Stimulated activated CD4-positive, alpha-beta T cell treated with anti-CD3 and anti-CD28 coated beads, Interleukin-4, amount 100 ng/mL, for 24 hours (primary cell): Measurements from ENCODE around the gene COL23A1.

ENCODE experiments used
- DNase-seq: peaks from one replicate; pipeline ENCODE4 v3.0.0-alpha.2; 2020

The COL23A1 gene

GRCh38 chr5:178213003-178213461, 377.2 kb downstream of the COL23A1 start:
- DNase-seq, result no peak

- DNase-seq, result no peak
These were observed 377.8 kb downstream of the COL23A1 start for GRCh38 chr5:178212241-178213002.

DNA sequence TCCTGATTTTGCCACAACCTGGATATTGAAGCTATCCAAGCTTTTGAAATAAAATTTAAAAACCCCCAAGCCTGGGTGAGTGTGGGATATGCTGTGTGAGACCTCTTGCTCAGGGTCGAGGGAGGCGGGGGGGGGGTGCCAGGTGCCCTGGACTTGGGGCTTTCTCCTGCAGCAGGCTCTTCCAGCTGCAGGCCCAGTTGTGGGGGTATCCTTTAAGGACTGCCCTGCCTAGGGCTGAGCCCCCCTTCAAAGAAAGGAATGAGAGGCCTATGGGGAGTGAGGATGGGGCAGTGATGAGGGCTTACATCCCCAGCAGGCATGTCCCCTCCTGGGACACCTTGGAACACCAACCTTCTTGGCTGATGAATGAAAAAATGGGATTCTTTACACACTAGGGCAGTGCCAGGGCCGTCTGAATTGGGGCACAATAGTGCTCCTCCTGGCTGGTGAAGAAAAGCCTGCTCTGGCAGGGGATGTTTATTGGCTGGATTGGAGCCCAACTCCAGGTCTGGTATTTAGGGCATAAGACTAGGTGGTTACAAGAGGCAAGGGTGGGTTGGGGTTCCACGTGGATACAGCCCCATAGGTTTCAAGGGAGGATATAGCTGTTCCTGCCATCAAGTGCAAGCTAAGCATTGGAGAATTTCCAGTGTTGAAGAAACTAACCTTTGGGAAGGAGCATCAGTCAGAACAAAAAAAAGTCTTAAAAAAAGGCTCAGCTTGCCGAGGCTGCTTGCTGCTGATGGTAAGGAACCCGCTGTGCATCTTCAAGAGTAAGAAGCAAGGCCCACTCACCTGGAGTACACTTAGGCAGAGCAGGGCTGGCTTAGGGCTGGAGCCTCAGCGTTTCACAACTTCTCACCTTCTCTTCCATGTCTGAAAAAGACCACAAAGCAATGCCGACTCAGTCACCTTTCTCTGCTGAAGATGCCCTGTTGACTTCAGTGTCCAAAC, 378.8 kb downstream of the COL23A1 start:
- DNase-seq, result no peak

- no peak for DNase-seq
These were observed 379.5 kb downstream of the COL23A1 start for GRCh38 chr5:178210686-178211085.

DNA sequence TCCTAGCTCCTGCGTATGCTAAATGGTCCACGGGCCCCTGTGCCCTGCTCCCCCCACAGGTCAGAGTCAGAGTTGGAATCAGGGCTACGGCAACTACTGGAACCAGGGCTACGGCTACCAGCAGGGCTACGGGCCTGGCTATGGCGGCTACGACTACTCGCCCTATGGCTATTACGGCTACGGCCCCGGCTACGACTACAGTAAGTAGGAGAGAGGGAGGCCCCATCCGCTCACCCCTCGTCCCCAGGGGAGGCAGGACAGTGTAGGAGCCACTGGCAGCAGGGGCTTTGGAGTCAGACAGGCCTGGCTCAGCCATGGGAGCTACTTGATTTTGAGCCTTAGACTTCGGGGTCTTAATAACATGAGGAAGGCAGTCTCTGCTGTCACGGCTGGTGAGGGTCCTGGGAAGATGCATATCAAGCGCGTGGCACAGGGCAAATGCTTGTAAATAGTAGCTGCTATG, 380.1 kb downstream of the COL23A1 start:
- DNase-seq, result no peak

DNA sequence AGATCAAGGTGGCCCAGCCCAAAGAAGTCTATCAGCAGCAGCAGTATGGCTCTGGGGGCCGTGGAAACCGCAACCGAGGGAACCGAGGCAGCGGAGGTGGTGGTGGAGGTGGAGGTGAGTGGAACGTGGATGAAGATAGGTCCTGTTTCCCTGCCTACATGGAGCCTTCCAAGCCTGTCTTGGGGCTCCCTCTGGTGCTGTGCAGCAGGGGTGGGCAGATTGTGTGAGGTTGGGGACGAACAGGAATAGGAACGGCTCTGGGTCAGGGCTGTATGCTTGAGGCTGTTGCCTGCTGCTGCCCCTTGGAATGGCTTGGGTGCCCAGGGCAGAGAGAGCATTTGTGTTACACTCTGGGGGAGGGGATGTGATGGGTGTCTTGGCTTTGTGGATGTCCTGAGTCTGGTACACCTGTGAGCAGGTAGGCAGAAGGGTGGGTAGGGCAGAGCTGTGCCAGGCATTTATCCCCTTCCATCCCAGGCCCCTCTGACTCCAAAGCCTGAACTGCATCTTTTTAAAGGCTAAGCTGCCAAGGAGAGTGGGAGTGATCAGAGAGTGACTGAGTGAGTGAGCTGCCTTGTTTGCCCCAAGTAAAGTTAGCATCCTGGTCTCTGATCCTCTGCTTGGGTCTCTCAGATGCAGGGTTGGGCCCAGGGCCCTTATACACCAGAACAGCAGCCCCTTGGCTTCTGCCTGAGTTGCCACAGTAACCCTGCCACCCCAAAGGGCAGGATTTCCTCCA, 380.7 kb downstream of the COL23A1 start:
- DNase-seq, result no peak

DNA sequence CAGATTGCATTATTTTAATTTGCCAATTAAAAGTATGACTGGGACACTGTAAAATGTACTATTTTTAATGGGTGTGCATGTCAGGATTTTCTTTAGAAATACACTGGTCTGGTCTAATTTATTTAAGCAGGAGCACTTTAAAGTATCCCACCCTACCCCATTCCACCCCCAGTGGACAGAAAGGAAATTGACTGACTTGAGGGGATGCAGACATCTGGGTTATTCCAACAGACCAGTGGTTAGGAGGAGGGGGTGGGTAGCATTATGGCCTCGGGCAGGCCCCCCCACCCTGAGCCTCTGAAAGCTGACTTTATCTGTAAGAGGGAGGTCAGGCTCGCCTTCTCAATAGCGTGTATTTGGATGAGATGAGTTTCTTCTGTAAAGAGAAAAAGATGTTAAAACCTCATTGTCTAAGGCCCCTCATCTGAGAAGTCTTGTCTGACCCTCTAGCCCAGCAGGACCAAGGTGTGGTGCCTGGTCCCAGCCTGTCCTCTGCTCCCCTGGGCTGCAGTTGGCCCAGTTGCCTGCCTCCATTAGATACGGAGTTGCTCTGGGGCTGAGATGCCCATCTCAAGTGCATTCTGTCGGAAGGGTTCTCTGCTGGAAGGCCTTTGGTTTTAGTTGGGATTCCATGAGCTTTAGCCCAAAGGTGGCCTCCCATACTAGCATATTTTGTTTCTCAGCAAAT, 381.5 kb downstream of the COL23A1 start:
- no peak for DNase-seq

DNA sequence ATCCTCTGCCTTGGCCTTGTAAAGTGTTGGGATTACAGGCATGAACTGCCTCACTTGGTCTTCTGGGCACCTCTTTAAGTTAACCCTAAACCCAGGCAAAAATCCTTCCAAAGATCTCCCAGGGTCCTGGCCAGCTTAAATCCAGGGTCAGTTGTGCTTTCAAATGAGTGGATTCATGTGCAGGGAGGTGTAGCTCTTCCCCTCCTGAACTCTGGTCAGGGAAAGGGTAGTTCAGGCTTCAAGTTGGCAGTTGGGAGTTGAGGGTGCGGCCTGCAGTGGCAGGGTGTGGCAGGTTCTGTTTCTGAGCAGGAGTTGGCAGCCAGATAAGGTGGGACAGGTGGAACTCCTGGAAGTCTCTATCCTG, 382.3 kb downstream of the COL23A1 start:
- no peak for DNase-seq

DNA sequence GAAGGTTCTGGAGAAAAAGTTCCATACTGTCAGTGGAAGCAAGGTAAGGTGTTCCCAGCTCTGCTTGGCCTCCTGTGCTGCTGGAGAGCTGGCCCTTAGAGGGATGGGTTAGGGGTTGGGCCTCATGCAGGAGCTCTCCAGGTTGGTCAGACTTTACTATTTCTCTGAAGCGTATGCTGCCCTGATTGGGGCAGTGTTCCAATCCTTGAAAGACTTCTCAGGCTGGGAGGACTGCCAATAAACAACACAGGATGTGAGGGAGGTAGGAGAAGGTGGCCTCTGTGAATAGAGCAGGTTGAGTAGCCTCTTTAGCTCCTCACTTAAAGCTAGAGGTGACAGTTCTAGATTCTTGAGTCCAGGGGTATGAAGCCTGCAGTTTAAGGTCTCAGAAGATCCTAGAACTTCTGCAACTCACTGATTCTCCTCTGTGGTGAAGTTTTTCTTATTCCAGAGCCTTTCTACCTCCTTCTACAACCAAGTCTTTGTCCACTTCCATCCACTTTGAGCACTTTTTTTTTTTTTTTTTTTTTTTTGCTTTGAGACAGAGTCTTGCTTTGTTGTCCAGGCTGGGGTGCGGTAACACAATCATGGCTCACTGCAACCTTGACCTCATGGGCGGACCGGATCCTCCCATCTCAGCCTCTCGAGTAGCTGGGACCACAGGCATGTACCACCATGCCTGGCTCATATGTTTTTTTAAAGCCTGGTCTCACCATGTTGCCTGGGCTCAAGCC, 382.8 kb downstream of the COL23A1 start:
- no peak for DNase-seq

DNA sequence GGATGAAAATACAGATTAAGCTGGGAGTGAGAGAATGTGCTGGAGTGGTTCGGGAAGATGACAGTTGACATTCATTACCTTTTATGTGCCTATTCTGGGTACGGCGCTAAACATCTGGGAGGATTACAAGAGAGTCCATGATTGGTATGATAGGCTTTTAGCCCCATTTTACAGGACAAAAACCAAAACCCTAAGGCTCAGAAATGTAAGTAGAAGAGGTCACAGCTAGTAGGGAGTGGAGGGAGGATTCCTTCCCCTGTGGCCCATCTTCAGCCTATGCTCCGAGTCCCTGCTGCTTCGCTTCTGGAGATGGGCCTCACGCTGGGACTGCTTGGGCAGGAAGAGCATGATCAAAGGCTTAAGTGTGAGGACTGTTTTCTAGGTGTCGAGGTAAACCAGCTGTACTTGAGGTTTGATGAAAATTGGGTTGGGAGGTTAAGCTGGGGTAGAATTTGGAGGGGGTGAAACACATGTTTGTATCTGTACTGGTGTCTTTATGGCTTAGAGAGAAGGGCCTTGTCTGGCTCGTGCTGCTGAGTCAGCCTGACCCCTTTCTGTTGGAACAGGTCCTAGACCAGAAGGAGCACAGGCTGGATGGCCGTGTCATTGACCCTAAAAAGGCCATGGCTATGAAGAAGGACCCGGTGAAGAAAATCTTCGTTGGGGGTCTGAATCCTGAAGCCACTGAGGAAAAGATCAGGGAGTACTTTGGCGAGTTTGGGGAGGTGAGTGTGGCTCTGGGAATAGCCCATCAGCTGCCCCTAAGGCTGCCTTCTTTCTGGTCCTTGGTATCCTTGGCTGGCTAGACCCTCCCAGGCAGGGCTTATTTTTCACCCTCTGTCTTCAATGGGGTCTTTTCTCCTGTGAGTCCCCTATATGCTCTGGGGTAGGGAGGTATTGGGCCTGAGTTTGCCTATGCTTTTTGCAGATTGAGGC, 383.8 kb downstream of the COL23A1 start:
- no peak for DNase-seq

DNA sequence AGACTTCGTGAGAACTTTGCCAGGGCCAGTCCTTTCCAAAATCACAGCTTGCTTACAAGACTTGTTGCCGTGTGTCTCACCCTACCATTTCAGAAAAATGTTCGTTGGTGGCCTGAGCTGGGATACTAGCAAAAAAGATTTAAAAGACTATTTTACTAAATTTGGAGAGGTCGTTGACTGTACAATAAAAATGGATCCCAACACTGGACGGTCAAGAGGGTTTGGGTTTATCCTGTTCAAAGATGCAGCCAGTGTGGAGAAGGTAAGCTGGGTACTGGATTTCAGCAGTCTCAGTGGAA, 384.5 kb downstream of the COL23A1 start:
- DNase-seq, result no peak

DNA sequence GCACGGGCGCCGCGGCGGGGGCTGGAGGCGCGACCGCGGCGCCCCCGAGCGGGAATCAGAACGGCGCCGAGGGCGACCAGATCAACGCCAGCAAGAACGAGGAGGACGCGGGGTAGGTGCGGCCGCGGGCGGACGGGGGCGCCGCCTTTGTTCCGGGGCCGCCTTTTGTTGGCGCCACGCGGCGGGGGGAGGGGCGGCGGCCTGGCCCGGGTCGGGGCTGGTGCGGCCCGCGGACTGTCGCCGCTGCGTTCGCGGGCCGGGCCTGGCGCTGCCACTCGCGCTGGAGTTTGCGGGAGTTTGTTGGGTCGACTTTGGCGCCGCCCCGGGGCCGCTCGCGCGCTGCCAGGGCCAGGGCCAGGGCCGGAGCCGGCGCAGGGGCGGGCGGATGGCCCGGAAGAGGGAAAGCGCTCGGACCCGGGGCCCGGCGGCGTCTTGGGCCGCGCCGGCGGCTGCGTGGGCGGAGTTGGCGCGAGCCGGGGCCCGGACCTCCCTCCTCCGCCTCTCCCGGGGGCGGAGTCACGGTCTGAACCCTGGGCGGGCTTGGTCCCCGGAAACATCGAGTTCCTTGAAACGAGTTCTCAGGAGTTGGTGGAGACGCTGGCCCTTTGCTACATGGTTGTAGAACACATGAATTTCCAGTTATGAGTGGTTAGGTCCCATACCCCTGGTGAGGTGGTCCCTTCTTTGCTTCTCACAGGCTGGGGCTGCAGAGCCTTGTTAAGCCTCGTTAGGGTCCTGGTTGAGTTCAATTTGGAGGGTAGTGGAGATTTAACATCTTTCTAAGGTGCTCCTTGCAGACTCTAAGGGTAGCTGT, 385.1 kb downstream of the COL23A1 start:
- peak; percentile 73 for DNase-seq

DNA sequence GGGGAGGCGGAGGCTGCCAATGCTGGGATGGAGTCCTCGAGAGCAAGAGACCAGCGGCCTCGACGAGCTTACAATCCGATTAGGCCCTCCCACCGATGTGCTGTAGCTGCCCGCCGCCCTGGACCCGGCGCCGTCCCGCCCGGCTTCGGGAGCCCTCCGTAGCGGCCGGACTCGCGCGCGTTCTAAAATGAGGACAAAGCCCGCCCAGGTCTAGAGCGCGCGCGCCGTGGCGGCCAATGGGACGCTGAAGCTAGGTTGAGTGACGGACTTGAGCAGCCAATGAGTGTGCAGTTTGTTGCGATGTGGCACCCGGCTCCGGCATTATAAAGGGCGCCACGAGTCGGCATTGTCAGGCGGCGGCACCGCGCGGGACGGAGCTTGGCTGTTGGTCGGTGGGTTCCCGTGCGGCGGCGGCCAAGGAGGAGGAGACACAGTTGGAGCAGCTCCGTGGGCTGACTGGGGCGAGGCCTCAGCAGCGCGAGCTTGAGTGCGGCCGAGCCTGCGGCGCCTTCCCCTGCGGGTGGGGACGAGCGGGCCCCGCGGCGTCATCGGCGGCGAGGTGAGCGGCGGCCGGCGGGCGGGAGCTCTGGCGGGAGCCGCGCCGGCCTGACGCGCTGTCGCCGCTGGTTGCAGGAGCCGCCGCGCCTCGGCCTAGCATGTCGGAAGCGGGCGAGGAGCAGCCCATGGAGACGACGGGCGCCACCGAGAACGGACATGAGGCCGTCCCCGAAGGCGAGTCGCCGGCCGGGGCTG, 385.8 kb downstream of the COL23A1 start, which contains the start of gene HNRNPAB:
HNRNPAB (plus strand) TSS at position 352 of the 753 bp plus-strand sequence; CDS start at position 657, 305 bp downstream.
- DNase-seq, result peak; percentile 97

DNA sequence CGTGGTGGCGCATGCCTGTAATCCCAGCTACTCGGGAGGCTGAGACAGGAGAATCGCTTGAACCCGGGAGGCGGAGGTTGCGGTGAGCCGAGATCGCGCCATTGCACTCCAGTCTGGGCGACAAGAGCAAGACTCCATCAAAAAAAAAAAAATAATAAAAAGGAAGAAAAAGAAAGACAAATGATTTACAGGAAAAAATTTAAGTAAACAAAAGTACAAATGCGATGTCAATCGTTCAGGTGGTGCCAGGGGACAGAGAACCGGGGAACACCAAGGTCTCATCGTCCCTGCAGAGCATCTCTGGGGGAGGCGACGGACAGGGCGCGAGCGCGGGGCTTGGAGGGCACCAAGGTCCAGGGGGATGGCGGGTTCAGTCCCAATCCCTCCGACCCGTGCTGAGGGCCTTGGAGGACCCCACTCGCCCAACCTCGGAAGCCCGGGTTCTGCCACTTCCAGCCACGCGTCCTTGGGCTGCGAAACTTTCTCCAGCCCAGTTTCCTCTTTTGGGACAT, 386.5 kb downstream of the COL23A1 start:
- no peak for DNase-seq

- DNase-seq, result no peak
These were observed 387.7 kb downstream of the COL23A1 start for GRCh38 chr5:178202541-178202940.

GRCh38 chr5:178201927-178202235, 388.3 kb downstream of the COL23A1 start:
- no peak for DNase-seq

DNA sequence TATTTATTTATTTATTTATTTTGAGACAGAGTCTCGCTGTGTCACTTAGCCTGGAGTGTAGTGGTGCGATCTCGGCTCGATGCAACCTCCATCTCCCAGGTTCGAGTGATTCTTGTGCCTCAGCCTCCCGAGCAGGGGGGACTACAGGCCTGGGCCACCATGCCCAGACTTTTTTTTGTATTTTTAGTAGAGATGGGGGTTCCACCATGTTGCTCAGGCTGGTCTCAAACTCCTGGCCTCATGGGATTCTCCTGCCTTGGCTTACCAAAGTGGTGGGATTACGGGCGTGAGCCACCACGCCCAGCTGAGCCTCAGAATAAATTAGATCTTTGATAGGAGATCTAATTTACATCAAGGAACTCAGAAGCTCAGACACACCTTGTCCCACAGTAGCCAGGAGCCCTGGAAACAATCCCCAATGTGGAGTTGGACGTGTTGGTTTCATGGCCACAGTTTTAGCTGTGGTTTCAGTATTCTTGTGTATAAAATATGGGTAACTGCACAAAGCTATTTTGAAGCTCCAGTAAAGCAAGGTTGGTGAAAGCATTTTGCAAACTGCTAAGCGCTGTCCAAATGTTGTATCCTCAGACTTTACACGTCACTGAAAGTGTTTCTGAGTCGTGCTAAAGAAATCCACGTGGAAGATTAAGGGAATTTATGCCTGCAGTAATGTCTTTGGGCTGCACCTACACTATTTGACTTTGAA, 388.8 kb downstream of the COL23A1 start:
- no peak for DNase-seq
